HG03460 (cell line): ENCODE data around the gene EBLN2.

ENCODE experiments used
- ATAC-seq: cut with Tn5 transposase; IDR thresholded peaks from one replicate; pipeline ENCODE4 v1.9.1; 2021; ENCODE audit not compliant: unreplicated experiment

The EBLN2 gene

DNA sequence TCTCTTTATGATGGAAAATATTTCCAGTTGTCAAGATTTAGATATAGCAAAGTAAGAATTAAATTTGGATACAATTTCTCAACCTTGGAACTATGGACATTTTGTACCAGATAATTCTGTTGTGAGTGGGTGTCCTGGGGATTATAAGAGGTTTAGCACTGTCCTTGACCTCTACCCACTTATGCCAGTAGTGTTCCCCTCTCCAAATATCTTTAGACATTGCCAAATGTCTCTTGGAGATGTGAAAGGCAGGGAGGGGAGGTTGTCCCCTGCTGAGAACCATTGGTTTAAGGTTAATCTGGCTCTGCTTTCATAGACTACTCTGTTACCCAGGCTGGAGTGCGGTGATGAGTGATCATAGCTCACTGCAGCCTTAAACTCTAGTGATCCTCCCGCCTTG is at the start of gene EBLN2:
Gene EBLN2 (plus strand): TSS at position 244 of the 400 bp plus-strand sequence. CDS start 423 bp downstream, outside the sequence.
- no peak for ATAC-seq

DNA sequence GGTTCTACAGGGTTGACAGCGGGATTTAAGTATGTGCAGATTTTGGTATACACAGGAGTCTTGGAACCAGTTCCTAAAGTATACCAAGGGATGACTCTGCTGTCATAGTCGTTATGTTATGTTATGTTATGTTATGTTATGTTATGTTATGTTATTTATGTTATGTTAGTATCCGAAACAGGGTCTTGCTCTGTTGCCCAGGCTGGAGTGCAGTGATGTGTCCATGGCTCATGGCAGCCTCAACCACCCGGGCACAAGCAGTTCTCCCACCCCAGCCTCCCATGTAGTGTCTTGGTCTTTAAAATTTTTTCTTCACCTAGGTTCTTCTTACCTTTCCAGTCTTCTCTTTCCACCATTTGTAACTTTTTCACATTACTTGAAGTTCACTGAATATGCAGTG is 43.2 kb upstream of the EBLN2 start:
- no peak for ATAC-seq

DNA sequence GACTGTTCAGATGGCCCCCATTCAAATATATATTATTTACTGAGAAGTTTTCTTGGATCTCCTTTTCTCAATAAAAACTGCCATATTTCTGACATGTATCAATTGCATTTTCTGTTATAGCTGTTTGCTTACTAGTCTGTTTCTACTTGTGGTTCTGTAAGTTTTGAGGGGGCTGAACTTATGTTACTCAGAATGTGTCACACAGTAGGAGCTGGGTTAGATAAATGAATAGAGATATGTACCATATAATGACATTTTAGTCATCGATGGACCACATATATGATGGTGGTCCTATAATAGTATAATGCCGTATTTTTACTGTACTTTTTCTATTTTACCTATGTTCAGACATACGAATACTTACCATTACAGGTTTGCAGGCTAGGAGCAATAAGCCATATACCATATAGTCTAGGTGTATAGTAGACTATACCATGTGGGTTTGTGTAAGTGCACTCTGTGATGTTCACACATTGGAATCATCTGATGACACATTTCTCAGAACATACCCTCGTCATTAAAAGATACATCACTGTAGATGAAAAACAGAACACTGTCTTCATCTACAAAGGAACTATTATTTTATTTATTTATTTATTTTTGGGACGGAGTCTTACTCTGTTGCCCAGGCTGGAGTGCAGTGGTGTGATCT is 42.5 kb upstream of the EBLN2 start:
- no peak for ATAC-seq

DNA sequence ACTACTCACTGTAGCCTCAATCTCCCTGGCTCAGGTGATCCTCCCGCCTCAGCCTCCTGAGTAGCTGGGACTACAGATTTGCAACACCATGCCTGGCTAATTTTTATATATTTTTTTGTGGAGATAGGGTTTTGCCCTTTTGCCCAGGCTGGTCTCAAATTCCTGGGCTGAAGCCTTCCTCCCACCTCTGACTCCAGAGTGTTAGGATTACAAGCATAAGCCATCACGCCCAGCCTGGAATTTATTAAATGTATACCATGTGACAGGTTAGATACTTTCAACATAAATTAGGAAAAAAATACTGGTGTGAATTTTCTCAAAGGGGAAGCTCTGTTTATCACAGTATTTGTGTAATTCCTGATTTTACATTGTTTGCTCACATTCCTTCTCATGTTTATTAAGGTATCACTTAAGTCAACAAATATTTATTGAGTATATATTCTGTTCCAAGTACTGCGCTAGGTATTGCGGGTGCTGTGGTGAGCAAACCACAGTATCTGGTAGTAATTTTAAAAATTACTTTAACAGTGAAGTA is 40.1 kb upstream of the EBLN2 start:
- ATAC-seq: no peak

DNA sequence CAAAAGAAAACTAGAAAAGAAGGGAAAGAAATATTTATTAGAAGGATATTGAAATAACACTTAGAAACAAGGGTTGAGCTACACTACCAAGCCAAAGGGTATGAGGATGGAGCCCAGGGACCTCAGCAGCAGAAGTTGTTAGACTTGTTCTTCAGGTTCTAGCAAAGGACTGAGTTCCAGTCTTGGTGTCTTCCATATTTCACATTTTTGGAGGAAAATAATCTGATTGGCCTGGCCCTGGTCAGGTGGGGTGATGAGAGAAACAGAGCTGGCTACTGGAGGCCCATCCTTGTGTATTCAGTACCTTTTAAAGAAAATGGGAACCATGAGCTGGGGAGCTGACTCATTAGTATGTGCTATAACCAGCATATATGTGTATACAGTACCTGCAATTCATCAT is 36.6 kb upstream of the EBLN2 start:
- no peak for ATAC-seq

DNA sequence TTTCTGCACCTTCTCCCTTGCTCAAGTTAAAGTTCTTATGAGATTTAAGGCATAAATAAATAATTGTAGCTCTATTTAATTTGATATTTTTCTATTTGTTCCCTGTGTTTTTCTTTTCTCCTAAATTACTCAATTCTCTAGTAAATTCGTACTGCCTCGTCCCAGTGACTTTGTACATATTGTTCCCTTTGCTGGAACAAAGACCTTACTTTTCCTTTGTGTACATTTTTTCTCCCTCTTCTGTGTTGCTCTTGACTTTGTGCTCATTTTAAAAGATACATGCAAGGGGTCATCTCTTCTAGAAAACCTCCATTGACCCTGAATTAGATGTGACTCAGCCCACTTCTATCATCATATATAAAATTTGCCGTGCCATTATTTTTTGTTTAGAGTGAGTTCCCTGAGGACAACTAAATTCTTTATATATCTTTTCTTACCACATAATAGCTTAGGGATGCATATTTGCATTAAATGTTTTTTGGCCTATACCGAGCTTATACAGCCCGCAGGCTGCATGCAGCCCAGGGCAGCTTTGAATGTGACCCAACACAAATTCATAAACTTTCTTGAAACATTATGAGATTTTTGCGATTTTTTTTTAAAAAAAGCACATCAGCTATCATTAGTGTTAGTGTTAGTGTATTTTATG is 35.2 kb upstream of the EBLN2 start:
- ATAC-seq: no peak

DNA sequence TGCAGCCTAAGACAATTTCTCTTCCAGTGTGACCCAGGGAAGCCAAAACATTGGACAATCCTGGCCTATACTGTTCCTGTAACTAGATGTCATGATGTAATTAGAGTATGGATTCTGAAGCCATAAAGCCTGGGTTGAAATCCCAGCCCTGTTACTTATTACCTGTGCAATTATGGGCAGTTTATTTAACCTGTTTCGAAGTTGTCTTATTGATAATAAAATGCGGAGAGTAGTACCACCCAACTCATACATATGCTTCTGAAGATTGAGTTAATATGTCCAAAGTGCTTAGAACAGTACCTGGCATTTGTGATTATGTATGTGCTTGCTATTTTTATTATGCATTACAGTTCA is 34.7 kb upstream of the EBLN2 start:
- ATAC-seq: no peak

DNA sequence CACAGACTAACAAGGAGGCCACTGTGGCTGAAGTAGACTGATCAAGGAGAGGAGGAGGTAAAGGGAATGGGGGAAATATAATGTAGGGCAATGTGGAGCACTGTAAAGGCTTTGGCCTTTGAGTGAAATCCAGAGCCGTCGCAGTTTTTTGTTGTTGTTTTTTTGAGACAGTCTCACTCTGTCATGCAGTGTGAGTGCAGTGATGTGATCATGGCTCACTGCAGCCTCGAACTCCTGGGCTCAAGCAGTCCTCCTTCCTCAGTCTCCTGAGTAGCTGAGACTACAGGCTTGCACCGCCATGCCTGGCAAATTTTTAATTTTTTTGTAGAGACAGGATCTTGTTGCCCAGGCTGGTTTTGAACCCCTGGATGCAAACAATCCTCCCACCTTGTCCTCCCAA is 32.7 kb upstream of the EBLN2 start:
- no peak for ATAC-seq

DNA sequence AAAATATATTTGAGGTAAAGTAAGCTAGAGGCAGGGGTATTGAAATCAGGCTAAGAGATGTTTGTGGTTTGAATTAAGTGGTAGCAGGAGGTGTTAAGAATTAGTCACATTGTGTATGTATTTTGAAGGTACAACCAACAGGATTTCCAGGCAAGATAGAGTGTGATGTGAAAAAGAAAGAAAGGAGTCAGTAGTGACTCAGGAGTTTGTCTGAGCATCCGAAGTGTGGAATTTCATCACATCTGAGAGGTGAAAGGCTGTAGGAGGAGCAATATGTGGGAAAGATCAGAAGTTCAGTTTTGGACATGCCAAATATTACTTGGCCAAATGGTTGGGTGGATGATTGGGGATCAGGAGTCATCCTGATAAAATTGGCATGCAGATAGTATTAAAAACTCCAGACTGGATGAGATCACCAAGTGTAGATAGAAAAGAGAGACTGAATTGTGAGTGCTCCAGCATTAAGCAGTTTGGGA is 32.1 kb upstream of the EBLN2 start:
- no peak for ATAC-seq

DNA sequence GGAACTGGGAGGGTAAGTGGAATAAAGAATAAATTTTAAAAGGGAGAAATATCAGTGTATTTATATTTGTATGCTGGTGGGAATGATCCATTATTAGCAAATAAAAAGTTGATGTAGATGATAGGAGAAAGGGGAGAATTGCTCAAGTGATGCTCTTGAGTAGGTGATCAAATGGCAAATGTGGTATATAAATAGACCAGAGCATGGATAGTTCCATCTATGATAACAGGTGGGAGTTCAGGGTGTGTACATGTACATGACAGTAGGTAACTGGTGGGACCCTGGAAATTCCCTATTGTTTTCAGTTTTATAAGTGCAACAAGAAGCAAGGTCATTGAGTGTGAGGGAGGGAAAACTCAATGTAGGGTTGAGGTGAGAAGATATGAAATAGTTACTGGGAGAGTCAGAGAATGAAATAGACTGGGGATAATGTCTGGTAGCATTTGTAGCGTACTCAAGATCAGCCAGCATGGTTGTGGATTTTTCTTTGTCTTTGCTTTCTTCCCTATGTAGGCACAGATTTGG is 31.3 kb upstream of the EBLN2 start:
- ATAC-seq: no peak

DNA sequence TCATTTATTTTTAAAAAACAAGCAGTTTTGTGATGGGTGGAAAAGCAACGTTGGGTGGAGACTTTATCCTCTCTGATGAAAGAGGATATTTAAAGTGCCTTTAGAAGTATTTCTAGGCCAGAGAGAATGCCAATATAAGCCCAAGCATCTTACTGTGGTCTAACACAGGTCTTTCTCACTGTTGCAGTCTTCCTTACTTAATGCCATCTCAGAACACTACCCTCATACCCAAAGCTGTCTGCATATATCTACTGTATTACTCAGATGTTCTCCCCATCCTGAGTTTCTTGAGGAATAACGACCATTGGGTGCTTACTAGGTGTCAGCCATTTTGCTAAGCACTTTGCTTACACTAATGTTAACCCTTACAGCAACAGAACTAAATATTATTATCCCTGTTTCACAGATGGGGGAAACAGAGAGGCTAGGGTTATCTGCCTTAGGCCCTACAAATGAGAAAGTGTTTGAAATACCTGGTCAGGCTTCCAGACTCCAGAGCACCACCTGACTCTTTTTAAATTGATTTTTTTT is 29.8 kb upstream of the EBLN2 start:
- ATAC-seq: no peak

DNA sequence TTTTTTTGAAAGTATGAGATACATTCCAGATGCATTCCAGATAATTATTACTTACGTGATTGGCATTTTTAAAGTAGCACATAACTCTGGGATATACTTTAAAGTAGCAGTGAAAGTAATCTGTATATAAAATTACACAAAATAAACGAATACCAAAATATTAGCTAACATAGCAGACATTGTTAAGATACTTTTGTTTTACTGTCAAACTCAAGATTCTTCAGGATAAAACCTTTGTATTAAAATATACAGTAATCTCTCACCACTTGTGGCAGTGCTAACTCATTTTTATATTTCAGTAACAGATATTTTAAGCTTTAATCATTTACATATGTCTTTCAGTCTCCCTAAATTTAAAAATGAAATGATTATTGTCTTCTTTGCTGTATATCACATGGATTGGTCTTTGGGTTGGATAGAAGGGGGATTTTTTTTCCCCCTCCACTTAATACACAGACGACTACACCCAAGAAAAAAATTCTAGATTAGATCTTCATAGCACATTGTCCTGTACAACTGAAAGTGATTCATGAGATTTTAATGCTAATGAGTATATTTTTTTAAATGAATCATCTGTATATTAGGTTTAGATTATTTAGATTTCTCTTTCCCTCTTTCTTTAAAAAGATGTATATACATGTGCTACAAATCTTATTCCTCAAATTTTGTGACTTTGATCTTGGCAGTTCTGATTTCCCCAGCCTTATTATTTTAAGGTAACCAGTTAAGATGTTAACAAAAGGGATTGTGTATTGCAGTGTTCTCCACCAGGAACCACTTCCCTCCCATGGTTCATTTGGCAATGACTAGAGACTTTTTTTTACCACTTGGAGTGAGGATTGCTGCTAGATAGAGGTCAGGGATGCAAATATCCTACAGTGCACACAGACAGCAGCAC is 24.5 kb upstream of the EBLN2 start:
- no peak for ATAC-seq

DNA sequence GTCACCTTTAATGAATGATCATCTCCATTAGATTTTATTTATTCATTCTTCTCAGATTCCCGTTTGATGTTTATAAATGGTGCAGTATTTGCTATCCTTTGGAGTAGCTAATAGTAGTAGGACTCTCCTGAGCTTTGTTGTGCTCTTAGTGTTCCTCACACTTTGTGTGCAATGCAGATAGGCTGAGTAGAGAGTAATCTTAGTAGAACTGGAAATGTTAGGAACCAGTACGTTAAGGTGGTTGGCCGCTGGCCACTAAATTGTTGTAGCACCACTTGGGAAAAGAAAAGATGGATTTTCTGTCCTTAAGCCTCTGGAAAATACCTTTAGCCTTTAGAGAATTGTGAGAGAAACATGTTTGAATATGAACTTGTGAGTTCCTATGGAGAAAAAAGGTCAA is 19.9 kb upstream of the EBLN2 start:
- ATAC-seq: no peak

DNA sequence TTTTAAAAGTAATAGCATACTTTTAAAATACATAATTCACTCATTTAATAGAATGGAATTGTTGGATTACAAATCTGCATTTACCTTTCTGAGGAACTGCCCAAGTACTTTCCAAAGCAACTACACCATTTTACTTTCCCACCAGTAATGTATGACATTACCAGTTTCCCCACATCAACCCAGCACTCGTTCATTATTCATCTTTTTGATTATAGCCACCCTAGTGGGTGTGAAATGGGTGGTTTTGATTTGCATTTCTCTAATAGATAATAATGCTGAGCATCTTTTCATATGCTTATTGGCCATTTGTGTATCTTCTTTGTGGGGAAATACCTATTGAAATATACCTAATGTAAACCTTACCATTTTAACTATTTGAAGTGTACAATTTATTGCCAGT is 18.0 kb upstream of the EBLN2 start:
- no peak for ATAC-seq

DNA sequence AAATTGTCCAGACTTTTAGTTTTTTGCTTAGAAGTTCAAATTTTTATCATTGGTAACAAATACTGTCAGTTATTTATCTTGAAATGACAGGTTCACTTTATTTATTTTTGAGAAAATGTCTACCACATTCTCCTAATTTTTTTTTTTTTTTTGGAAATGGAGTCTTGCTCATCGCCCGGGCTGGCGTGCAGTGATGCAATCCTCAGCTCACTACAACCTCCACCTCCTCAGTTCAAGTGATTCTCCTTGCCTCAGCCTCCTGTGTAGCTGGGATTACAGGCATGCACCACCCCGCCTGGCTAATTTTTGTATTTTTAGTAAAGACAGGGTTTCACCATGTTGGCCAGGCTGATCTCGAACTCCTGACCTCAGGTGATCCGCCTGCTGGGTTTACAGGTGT is 16.1 kb upstream of the EBLN2 start:
- no peak for ATAC-seq

DNA sequence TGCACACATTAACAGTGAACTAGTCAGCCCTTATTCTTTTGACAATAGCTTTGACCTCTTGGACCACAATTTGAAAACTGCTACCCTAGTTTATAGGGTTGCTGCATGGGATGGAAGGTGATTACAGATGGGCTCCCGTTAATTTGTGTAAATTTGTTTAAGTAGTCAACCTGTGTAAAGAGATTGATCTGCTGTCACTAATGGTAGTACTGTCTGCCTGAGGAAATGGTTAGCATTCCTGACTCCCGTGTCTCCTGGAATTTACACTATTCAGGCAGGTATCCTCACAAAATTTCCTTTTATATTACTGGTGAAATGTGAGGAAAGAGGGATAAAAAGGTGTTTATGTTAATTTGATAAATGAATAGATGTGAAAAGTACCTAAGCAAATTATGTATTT is 15.3 kb upstream of the EBLN2 start:
- no peak for ATAC-seq

DNA sequence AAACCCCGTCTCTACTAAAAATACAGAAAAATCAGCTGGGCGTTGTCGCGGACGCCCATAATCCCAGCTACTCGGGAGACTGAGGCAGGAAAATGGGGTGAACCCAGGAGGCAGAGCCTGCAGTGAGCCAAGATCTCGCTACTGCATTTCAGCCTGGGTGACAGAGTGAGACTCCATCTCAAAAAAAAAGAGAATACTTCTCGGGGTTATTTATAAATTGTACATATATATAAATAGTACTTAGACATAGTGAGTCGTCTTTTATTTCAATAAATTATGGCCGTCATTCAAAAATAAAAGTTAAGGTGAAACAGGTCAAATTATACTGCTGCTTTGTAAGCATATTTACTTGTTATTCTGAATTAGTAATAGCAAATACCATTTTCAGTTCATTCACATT is 12.1 kb upstream of the EBLN2 start:
- no peak for ATAC-seq

DNA sequence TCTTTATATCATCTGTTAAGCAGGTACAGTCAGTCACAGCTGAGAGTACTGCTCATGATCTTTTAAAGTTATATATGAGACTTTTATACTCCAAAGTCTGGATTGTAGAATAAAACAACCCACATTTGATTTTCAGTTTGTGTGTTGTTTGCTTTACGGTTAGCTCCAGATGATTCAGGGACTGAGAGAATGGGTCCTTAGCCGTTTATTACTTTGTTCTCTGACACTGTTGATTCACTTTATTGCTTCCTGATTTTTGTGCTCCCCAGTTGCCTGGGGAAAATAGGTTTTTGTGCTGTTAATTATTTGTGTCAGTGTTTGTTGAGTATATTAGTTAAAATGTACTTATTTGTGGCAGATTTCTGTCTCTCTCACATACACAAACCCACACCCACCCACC is 8.6 kb upstream of the EBLN2 start:
- ATAC-seq: no peak

DNA sequence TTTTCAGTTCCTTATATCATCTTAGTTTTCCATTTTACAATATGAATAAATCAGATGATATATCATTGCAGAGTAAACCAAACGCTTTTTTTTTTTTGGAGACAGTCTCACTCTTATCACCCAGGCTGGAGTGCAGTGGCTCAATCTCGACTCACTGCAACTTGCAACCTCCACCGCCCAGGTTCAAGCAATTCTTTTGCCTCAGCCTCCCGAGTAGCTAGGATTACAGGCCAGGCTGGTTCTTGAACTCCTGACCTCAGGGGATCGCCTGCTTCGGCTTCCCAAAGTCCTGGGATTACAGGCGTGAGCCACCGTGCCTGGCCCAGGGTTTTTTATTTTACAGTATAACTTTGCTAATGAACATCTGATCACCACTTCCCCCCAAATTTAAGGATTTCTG is 5.9 kb upstream of the EBLN2 start:
- no peak for ATAC-seq

DNA sequence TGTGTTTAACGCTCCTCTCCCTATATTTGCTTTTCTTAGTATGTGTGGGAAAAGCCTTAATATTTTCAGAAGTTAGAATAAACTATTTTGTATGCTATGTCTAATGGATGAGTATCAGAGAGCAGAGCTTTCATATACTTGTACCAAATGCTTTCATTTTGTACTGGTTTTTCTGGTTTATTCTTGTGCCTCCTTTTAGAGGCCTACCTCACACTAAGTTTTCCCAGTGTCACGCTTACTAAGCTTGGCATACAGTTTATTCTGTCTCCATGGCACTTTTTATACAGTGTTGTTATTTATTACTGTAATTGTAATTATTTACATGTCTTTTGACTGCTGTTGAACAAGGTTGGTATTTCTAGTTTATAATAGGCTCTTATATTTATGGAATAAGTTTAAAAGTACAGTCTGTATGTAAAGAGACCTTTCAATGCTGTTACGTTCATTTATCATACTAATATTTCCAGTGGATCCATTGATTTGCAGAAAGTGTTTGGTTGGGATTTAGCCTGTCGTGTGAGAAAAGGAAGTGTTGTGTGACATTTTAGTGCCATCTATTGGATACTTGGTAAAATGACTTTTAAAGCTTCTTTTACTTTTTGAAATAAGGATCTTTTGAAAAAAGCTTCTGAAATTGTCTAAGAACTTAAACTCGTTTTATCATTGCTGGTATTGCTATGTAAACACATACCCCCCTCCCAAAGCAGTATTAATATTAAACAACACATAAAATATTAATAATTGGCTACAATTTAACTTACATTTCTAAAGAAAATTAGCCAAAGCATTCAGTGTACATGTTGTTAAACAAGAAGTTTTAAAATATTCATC is 5.2 kb upstream of the EBLN2 start:
- no peak for ATAC-seq

DNA sequence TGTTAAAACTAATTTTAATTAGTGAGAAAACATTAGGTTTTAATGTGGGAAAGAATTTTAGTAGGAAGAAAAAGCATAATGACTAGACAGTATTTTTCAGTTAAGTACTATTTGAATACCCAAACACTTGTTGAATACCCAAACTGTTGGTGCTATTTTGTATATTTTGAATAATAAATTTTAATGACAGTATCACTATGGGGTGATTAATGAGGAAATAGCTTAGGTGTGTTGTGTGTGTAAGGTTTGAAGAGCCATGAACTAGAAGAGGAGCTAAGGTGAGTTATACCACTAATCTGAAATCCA is 4.7 kb upstream of the EBLN2 start:
- no peak for ATAC-seq
